Measurements from ENCODE around the gene GLIS1. TPM values are rescaled to one million over a fixed set of nuclear protein-coding genes. Genes with fewer than 3 reads are reported as not detected.

GLIS1 gene
- total RNA-seq, 1 experiment from 2014 or later = 1.4 TPM

GRCh38 chr1:53585129-53585528 is 153.8 kb downstream of the GLIS1 start:
- Histone ChIP-seq H3K9me3 (no peaks in the 10 kb centered on the region), H3K4me3 (no peak overlapping the region), H3K36me3 (no peaks in the 10 kb centered on the region), H3K27me3 (no peaks in the 10 kb centered on the region)
- DNase-seq = no peak

- H3K4me3 ChIP-seq = no peak overlapping the region
- H3K27me3 ChIP-seq = no peaks in the 10 kb centered on the region
- no peak for DNase-seq
Observed at GRCh38 chr1:53584777-53585107, 154.2 kb downstream of the GLIS1 start.

GRCh38 chr1:53583868-53584776 is 154.8 kb downstream of the GLIS1 start:
- no peaks in the 10 kb centered on the region for H3K27me3 ChIP-seq
- no peak for DNase-seq
- H3K36me3 ChIP-seq = no peaks in the 10 kb centered on the region
- no peaks in the 10 kb centered on the region for H3K9me3 ChIP-seq
- no peak overlapping the region for H3K4me3 ChIP-seq

More at GRCh38 chr1:53584777-53585107, 154.2 kb downstream of the GLIS1 start:
- H3K36me3 ChIP-seq = no peaks in the 10 kb centered on the region
- H3K9me3 ChIP-seq = no peaks in the 10 kb centered on the region

- Histone ChIP-seq H3K9me3 (no peaks in the 10 kb centered on the region), H3K4me3 (no peak overlapping the region), H3K36me3 (no peaks in the 10 kb centered on the region), H3K27me3 (no peaks in the 10 kb centered on the region)
- no peak for DNase-seq
Observed at GRCh38 chr1:53583021-53583867, 155.7 kb downstream of the GLIS1 start.

- Histone ChIP-seq H3K9me3 (no peaks in the 10 kb centered on the region), H3K36me3 (no peaks in the 10 kb centered on the region), H3K4me3 (no peak overlapping the region), H3K27me3 (no peaks in the 10 kb centered on the region)
- no peak for DNase-seq
Observed at GRCh38 chr1:53582211-53583020, 156.5 kb downstream of the GLIS1 start.

- Histone ChIP-seq H3K9me3 (no peaks in the 10 kb centered on the region), H3K4me3 (no peak overlapping the region), H3K36me3 (no peaks in the 10 kb centered on the region), H3K27me3 (no peaks in the 10 kb centered on the region)
- DNase-seq = no peak
Observed at GRCh38 chr1:53581476-53581875, 157.5 kb downstream of the GLIS1 start.

- H3K9me3 ChIP-seq = no peaks in the 10 kb centered on the region
- no peaks in the 10 kb centered on the region for H3K36me3 ChIP-seq
- DNase-seq = no peak
- no peak overlapping the region for H3K4me3 ChIP-seq
- no peaks in the 10 kb centered on the region for H3K27me3 ChIP-seq
Observed at GRCh38 chr1:53580739-53581475, 158.1 kb downstream of the GLIS1 start.

- DNase-seq = no peak
- Histone ChIP-seq H3K4me3 (no peak overlapping the region), H3K36me3 (no peaks in the 10 kb centered on the region), H3K9me3 (no peaks in the 10 kb centered on the region), H3K27me3 (no peaks in the 10 kb centered on the region)
Observed at GRCh38 chr1:53580009-53580400, 159.0 kb downstream of the GLIS1 start.

GRCh38 chr1:53579221-53580008 is 159.5 kb downstream of the GLIS1 start:
- no peaks in the 10 kb centered on the region for H3K36me3 ChIP-seq
- DNase-seq = no peak

GRCh38 chr1:53578358-53578757 is 160.6 kb downstream of the GLIS1 start:
- Histone ChIP-seq H3K4me3 (no peak overlapping the region), H3K36me3 (no peaks in the 10 kb centered on the region), H3K27me3 (no peaks in the 10 kb centered on the region), H3K9me3 (no peaks in the 10 kb centered on the region)
- no peak for DNase-seq

More at GRCh38 chr1:53579221-53580008, 159.5 kb downstream of the GLIS1 start:
- Histone ChIP-seq H3K4me3 (no peak overlapping the region), H3K27me3 (no peaks in the 10 kb centered on the region), H3K9me3 (no peaks in the 10 kb centered on the region)

- no peak overlapping the region for H3K4me3 ChIP-seq
- H3K9me3 ChIP-seq = no peaks in the 10 kb centered on the region
- DNase-seq = no peak
Observed at GRCh38 chr1:53577761-53578100, 161.2 kb downstream of the GLIS1 start.

GRCh38 chr1:53576866-53577760 is 161.9 kb downstream of the GLIS1 start:
- Histone ChIP-seq H3K9me3 (no peaks in the 10 kb centered on the region), H3K4me3 (no peak overlapping the region), H3K27me3 (no peaks in the 10 kb centered on the region), H3K36me3 (no peaks in the 10 kb centered on the region)
- DNase-seq = no peak

More at GRCh38 chr1:53577761-53578100, 161.2 kb downstream of the GLIS1 start:
- H3K36me3 ChIP-seq = no peaks in the 10 kb centered on the region
- no peaks in the 10 kb centered on the region for H3K27me3 ChIP-seq

- Histone ChIP-seq H3K36me3 (no peaks in the 10 kb centered on the region), H3K27me3 (no peaks in the 10 kb centered on the region), H3K9me3 (no peaks in the 10 kb centered on the region), H3K4me3 (no peak overlapping the region)
- DNase-seq = no peak
Observed at GRCh38 chr1:53576381-53576801, 162.6 kb downstream of the GLIS1 start.

GRCh38 chr1:53575955-53576320 is 163.0 kb downstream of the GLIS1 start:
- Histone ChIP-seq H3K27me3 (no peaks in the 10 kb centered on the region), H3K4me3 (no peak overlapping the region), H3K36me3 (no peaks in the 10 kb centered on the region), H3K9me3 (no peaks in the 10 kb centered on the region)
- no peak for DNase-seq
